ENCODE data around the gene PPP6R3. TPM values are rescaled to one million over a fixed set of nuclear protein-coding genes. Genes with fewer than 3 reads are reported as not detected.

PPP6R3 gene
- total and polyA plus RNA-seq, 2 of the 8 experiments (the other 6 are each of a cell fraction or from before 2014, with no cell fraction given): 44.6 to 150 TPM

DNA sequence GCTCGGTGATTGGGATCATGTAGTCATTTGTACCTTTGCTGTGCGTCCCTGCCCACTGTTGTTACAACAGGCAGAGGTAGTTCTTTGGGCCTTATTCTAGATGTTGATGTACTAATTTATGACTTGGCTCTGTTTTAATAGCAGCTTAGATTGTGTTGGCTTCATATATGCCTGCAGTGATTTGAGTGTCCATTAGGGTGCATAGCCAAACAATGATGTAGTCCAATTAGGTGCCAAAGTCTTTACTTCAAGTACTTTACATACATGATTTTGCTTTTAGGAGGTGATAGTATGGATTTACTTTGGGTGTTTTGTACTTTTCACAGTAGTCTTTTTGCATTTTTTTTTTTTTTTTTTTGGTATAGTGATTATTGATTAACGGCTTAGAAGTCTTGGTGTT, 46.4 kb downstream of the PPP6R3 start (continued):
- TF ChIP-seq, protein P1, sequence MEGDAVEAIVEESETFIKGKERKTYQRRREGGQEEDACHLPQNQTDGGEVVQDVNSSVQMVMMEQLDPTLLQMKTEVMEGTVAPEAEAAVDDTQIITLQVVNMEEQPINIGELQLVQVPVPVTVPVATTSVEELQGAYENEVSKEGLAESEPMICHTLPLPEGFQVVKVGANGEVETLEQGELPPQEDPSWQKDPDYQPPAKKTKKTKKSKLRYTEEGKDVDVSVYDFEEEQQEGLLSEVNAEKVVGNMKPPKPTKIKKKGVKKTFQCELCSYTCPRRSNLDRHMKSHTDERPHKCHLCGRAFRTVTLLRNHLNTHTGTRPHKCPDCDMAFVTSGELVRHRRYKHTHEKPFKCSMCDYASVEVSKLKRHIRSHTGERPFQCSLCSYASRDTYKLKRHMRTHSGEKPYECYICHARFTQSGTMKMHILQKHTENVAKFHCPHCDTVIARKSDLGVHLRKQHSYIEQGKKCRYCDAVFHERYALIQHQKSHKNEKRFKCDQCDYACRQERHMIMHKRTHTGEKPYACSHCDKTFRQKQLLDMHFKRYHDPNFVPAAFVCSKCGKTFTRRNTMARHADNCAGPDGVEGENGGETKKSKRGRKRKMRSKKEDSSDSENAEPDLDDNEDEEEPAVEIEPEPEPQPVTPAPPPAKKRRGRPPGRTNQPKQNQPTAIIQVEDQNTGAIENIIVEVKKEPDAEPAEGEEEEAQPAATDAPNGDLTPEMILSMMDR (IDR thresholded peaks at IDR 0.05; ENCODE audit: control extremely low read depth in 1 of 3, insufficient read depth in 1 of 3, low read depth in 1 of 3, low read length in 3 of 3): no peak
- TF ChIP-seq SRF (IDR thresholded peaks at IDR 0.05; ENCODE audit: low read depth, low read length): no peak
